ENCODE results near the gene SNRK.
A peak's percentile ranks its signal among the peaks of the same experiment; 100 is the strongest.

The SNRK gene

DNA sequence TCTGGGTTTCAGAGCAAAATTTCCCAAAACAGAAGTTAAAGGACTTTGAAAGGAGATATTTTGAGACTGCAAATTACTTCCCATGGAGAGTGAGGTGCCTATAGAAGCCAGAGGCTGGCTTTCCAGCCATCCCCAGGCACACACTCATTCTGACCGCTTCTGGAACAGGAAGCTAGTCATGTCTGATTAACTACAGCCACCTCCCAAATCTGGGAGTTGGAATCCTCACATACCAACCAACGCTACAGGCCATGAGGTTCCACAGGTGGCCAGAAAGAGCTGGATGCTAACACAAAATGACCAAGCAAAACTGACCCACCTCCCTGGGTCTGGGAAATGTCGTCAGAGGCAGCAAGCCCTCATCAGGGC is 87.2 kb downstream of the SNRK start:
- no peak for DNase-seq

- peak; percentile 48 to 62 for DNase-seq
Measured at GRCh38 chr3:43378066-43378935, 92.0 kb downstream of the SNRK start.

- DNase-seq: no peak
Measured at GRCh38 chr3:43379343-43379742, 93.0 kb downstream of the SNRK start.

- no peak for DNase-seq
Measured at GRCh38 chr3:43388175-43388574, 101.8 kb downstream of the SNRK start.

DNA sequence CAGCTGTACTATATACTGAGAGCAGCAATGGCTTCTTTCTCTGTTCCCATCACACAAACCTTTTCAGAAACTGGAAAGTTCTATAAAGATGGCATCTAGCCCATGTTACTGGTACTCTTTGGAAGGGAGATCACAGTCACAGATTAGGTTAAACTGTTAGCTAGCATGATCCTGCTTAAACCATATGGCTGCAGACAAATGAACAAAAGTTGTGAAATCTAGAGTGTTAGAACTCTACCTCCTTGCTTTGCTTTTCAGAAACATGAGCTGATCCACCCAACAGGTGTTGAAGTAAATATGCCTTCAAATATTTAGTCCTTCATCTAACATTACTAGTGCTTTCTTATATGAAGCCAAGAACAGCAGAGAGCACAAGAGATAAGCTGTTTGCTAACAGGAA is 102.6 kb downstream of the SNRK start:
- DNase-seq: no peak

DNA sequence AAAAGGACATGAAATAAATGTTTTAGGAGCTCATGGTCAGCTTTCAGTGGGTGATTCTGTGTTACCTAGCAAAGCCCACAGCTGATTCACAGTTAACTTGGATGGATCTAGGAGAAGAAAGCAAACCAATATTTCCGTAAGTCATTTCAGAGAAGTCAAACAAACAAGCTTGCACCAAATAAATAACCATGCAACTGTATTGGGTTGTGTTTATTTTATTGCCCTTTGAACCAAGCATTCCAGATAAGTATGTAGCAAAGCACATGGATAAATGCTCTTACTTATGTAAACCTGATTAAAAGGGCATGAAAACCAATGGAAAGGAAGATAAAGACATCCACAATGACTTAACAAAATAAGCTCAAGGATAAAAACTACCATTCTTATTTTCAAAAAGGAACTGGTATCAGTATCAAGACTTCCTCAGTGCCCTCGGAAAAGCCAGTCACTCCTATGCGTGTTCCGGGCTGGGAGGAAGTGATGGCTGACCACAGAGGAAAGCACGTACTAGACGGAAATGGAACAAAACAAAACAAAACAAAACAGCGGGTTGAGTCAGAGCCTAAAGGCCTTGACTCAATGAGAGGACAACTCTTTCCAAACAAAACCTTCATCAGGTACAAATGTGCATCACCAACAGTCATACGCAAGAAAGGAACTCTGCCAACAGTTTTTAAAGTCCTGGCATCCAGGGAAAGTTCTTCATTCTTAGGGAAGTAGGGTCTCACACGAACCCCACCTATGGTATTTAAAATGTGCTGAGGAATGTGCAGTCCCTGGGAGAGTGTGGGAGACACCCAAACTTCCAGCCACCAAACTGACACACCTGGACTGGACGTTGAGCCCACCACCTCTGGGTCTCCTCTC is 103.3 kb downstream of the SNRK start:
- DNase-seq: peak; percentile 36 to 38

- no peak for DNase-seq
Measured at GRCh38 chr3:43390255-43390588, 103.9 kb downstream of the SNRK start.

DNA sequence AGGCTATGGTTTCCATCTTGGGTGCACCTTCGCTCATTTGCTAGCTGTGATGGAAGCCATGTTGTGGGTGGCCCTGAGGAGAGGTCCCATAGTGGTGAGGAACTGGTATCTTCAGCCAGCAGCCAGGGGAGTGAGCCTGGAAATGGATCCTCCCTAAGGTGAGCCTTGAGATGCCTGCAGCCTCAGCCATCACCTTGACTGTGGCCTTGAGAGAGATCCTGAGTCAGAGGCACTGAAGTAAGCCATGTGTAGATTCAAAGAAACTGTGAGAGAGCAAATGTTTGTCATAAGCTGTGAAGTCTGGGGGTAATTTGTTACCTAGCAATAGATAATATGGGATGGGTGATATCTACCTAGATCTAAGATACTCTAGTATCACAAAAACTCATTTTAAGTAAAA is 105.3 kb downstream of the SNRK start:
- DNase-seq: no peak

DNA sequence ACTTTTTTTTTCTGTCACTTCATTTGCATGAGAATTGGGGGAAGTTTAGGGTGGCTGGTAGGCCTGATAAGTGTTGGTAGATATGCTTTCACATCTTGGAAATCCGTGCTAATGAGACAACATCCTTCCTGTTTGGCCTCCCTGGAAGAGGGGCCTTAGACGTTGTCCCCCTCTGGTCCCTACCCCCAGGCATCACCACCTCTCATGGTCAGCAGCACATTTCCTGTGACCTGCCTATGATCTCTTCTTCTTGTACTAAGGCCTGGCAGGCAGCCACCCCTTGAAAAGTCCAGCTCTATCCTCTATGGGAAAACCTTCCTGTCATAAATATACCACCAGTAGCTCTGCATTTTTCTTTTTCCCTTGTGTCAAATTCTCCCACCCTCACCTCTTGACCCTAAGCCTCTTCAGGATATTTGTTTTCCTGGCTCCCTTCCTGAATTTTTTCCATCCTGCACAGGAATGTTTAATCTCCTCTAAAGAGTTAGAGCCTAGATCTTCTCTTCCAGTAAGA is 107.8 kb downstream of the SNRK start:
- no peak for DNase-seq

- no peak for DNase-seq
Measured at GRCh38 chr3:43399034-43399433, 112.7 kb downstream of the SNRK start.

- no peak for DNase-seq
Measured at GRCh38 chr3:43400167-43400566, 113.8 kb downstream of the SNRK start.
